ENCODE measurements around the gene FOXR1. TPM values are rescaled to one million over a fixed set of nuclear protein-coding genes. Genes with fewer than 3 reads are reported as not detected.
A peak's percentile ranks its signal among the peaks of the same experiment; 100 is the strongest.

Gene FOXR1
- total RNA-seq, 3 donors from 2014 or later (not counting 1 experiment from before 2014, with no cell fraction given): not detected

- H3K4me1 Mint-ChIP-seq: peaks cover 13 to 14% of the 10 kb centered on the region in 2 donors
Measured at GRCh38 chr11:119023741-119024140, 52.2 kb downstream of the FOXR1 start.

GRCh38 chr11:119024430-119025098 is 53.0 kb downstream of the FOXR1 start:
- no peak overlapping the region for H3K4me3 Mint-ChIP-seq

More at GRCh38 chr11:119023741-119024140, 52.2 kb downstream of the FOXR1 start:
- peaks cover 16% of the 10 kb centered on the region for H3K4me1 ChIP-seq (ENCODE audit: control insufficient read depth, insufficient read depth, low read length)
- H3K9me3 ChIP-seq (ENCODE audit: control insufficient read depth, insufficient read depth, low read length): no peaks in the 10 kb centered on the region
- H3K4me3 ChIP-seq (ENCODE audit: low read length): no peak overlapping the region
- H3K4me3 Mint-ChIP-seq: no peak overlapping the region
- peaks cover 46% of the 10 kb centered on the region for H3K36me3 ChIP-seq (ENCODE audit: control insufficient read depth, insufficient read depth, low read length)
- no peaks in the 10 kb centered on the region for H3K9me3 Mint-ChIP-seq
- H3K27ac Mint-ChIP-seq: peak overlapping the region; percentile 18 to 80
- intact Hi-C loops (cut with micrococcal nuclease): no loop called here
- no peak overlapping the region for H3K27ac ChIP-seq (ENCODE audit: low read length)
- no peaks in the 10 kb centered on the region for H3K27me3 Mint-ChIP-seq (ENCODE audit: low read depth in 2 of 2)
- ATAC-seq (no peak), DNase-seq (no peak)
- peaks cover 8% of the 10 kb centered on the region for H3K36me3 Mint-ChIP-seq
- H3K27me3 ChIP-seq (ENCODE audit: control insufficient read depth, insufficient read depth, low read length): no peaks in the 10 kb centered on the region
- no peak for TF ChIP-seq CTCF (IDR thresholded peaks at IDR 0.05)

GRCh38 chr11:119025099-119025473 is 53.5 kb downstream of the FOXR1 start:
- Histone ChIP-seq H3K4me3 (ENCODE audit: low read length) (no peak overlapping the region), H3K36me3 (ENCODE audit: control insufficient read depth, insufficient read depth, low read length) (peaks cover 46% of the 10 kb centered on the region), H3K4me1 (ENCODE audit: control insufficient read depth, insufficient read depth, low read length) (peaks cover 9% of the 10 kb centered on the region), H3K27me3 (ENCODE audit: control insufficient read depth, insufficient read depth, low read length) (no peaks in the 10 kb centered on the region), H3K9me3 (ENCODE audit: control insufficient read depth, insufficient read depth, low read length) (no peaks in the 10 kb centered on the region), H3K27ac (ENCODE audit: low read length) (no peak overlapping the region)
- no peak for TF ChIP-seq CTCF (IDR thresholded peaks at IDR 0.05)
- ATAC-seq (no peak), DNase-seq (no peak)
- intact Hi-C loops (cut with micrococcal nuclease): no loop called here
- no peak overlapping the region for H3K4me3 Mint-ChIP-seq
- H3K27me3 Mint-ChIP-seq (ENCODE audit: low read depth in 2 of 2): no peaks in the 10 kb centered on the region
- H3K4me1 Mint-ChIP-seq: peaks cover 7 to 21% of the 10 kb centered on the region in 2 donors
- 84% methylated on average over 5 of the region's 5 CpGs for WGBS (ENCODE audit: insufficient coverage)
- no peaks in the 10 kb centered on the region for H3K9me3 Mint-ChIP-seq
- H3K27ac Mint-ChIP-seq: peak overlapping the region in 1 of 2 donors; percentile 80
- peaks cover 8% of the 10 kb centered on the region for H3K36me3 Mint-ChIP-seq

More at GRCh38 chr11:119024430-119025098, 53.0 kb downstream of the FOXR1 start:
- no peaks in the 10 kb centered on the region for H3K27me3 Mint-ChIP-seq (ENCODE audit: low read depth in 2 of 2)
- no peak overlapping the region for H3K4me3 ChIP-seq (ENCODE audit: low read length)
- H3K36me3 ChIP-seq (ENCODE audit: control insufficient read depth, insufficient read depth, low read length): peaks cover 46% of the 10 kb centered on the region
- H3K36me3 Mint-ChIP-seq: peaks cover 8% of the 10 kb centered on the region
- WGBS (ENCODE audit: insufficient coverage): 93% methylated on average over 15 of the region's 15 CpGs
- ATAC-seq (no peak), DNase-seq (no peak)
- intact Hi-C loops (cut with micrococcal nuclease): no loop called here
- no peaks in the 10 kb centered on the region for H3K27me3 ChIP-seq (ENCODE audit: control insufficient read depth, insufficient read depth, low read length)
- no peak for TF ChIP-seq CTCF (IDR thresholded peaks at IDR 0.05)
- H3K4me1 ChIP-seq (ENCODE audit: control insufficient read depth, insufficient read depth, low read length): peaks cover 8% of the 10 kb centered on the region
- H3K27ac Mint-ChIP-seq: peak overlapping the region; percentile 18 to 80
- H3K27ac ChIP-seq (ENCODE audit: low read length): no peak overlapping the region
- H3K4me1 Mint-ChIP-seq: peaks cover 12 to 21% of the 10 kb centered on the region in 2 donors
- no peaks in the 10 kb centered on the region for H3K9me3 Mint-ChIP-seq
- H3K9me3 ChIP-seq (ENCODE audit: control insufficient read depth, insufficient read depth, low read length): no peaks in the 10 kb centered on the region

GRCh38 chr11:119025541-119025940 is 54.0 kb downstream of the FOXR1 start:
- Histone ChIP-seq H3K27me3 (ENCODE audit: control insufficient read depth, insufficient read depth, low read length) (no peaks in the 10 kb centered on the region), H3K27ac (ENCODE audit: low read length) (no peak overlapping the region), H3K36me3 (ENCODE audit: control insufficient read depth, insufficient read depth, low read length) (peaks cover 46% of the 10 kb centered on the region), H3K4me3 (ENCODE audit: low read length) (no peak overlapping the region), H3K4me1 (ENCODE audit: control insufficient read depth, insufficient read depth, low read length) (peaks cover 7% of the 10 kb centered on the region), H3K9me3 (ENCODE audit: control insufficient read depth, insufficient read depth, low read length) (no peaks in the 10 kb centered on the region)
- intact Hi-C loops (cut with micrococcal nuclease): no loop called here
- Mint-ChIP-seq H3K4me1 (peaks cover 6 to 21% of the 10 kb centered on the region in 2 donors), H3K9me3 (no peaks in the 10 kb centered on the region), H3K36me3 (peaks cover 8% of the 10 kb centered on the region), H3K27ac (peak overlapping the region in 1 of 2 donors; percentile 80), H3K4me3 (no peak overlapping the region), H3K27me3 (ENCODE audit: low read depth in 2 of 2) (no peaks in the 10 kb centered on the region)
- TF ChIP-seq CTCF (IDR thresholded peaks at IDR 0.05): no peak
- ATAC-seq: no peak
- over 99% methylated on average over 5 of the region's 5 CpGs for WGBS (ENCODE audit: insufficient coverage)
- no peak for DNase-seq
